LNCaP clone FGC (cell line): ENCODE results near the gene FRS2.

Experiments used
- DNase-seq: peaks from one replicate; pipeline ENCODE4 v3.0.0-alpha.2; 2011; ENCODE audit warnings: low read depth
- H3K4me3 ChIP-seq: 2 replicates; pipeline ENCODE4 v1.5.1; 2011; ENCODE audit warnings: mild to moderate bottlenecking, low read depth, low read length, control low read depth
- CTCF ChIP-seq: IDR thresholded peaks from 2 replicates; pipeline ENCODE4 v1.5.1; 2012; ENCODE audit warnings: mild to moderate bottlenecking; ENCODE audit not compliant: control insufficient read depth, insufficient read depth; ENCODE audit errors: extremely low read depth

FRS2 gene

GRCh38 chr12:69497308-69498026 lies 27.3 kb downstream of the FRS2 start:
- no peak for TF ChIP-seq CTCF
- no peak for DNase-seq
- no peak overlapping the region for H3K4me3 ChIP-seq

- no peak for TF ChIP-seq CTCF
- no peak for DNase-seq
- no peak overlapping the region for H3K4me3 ChIP-seq
These were observed 30.4 kb downstream of the FRS2 start for GRCh38 chr12:69500631-69501030.

- H3K4me3 ChIP-seq: no peak overlapping the region
- DNase-seq: no peak
These were observed 31.1 kb downstream of the FRS2 start for GRCh38 chr12:69501154-69501895.

DNA sequence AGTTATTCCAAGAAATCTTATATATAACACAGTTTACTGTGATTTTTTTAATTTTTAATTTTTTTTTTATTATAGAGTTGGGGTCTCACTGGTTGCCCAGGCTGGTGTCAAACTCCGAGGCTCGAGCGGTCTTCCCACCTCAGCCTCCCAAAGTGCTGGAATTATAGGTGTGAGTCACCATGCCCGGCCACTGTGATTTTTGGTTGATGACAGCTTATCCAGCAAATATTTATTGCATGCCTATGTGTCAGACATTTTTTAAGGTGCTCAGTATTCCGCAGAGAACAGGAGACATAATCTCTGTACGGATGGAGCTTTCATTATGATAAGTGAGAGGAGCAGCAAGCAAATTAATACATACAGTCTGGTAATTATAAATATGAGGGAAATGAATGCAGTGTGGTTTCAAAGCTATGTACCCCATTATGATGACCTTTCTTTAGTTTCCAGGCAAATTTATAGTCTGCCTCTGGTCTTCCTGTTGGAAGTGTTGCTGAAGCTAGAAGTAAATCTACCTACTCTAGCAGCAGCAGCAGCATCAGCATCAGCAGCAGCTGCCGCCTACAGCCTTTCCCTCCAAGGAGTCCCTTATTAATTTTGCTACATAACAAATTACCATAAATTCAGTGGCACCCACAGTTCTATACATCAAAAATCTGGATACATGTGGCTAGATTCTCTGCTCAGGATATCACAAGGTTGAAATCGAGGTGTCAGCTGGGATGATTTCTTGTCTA lies 32.3 kb downstream of the FRS2 start:
- TF ChIP-seq CTCF: no peak
- H3K4me3 ChIP-seq: no peak overlapping the region
- DNase-seq: no peak

More at GRCh38 chr12:69501154-69501895, 31.1 kb downstream of the FRS2 start:
- no peak for TF ChIP-seq CTCF

DNA sequence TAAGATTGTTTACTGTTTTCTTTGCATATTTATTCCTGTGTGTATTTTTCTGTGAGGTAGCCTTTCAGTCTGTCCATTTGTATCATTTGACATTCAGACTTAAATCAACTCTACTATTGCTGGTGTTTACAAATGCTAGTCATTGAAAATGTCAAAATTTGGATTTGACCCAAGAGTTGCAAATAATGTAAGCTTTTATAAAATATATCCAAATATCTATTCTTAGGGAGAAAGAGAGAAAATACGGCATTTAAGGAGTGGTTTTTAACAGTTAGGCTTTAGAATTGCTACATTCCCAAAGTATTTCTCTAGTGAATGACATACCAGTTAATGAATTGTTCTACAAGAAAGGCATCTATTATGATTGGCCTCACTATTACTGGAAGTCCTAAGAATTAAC lies 37.9 kb downstream of the FRS2 start:
- H3K4me3 ChIP-seq: no peak overlapping the region
- no peak for TF ChIP-seq CTCF
- DNase-seq: no peak

DNA sequence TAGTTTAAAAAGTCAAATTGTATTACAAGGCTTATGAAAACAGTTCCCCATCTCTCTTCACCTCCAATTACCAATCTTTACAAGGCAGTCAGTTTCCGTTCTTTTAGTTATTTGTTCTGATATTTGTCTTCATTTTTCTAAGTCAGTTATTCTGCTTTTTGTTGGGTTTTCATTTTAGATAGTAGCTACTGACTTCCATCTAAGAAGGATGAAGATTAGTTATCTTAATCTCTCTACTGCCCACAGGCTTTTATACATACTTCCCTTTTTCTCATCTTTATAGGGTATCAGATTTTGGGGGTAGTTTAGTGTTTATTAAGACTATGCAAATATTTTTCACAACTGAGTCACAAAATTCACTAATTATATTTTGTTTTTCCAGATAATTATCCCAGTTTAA lies 38.4 kb downstream of the FRS2 start:
- no peak overlapping the region for H3K4me3 ChIP-seq
- TF ChIP-seq CTCF: no peak
- DNase-seq: no peak
